Retinal pigment epithelial cell (primary cell): ENCODE data around the gene OLFML2A.
A peak's percentile ranks its signal among the peaks of the same experiment; 100 is the strongest.

Source experiments
- DNase-seq: peaks from one replicate; pipeline ENCODE4 v3.0.0-alpha.2; 2010; ENCODE audit warnings: low read depth
- H3K4me3 ChIP-seq: 2 replicates; pipeline ENCODE4 v1.5.1; 2011; ENCODE audit warnings: mild to moderate bottlenecking, low read length, control low read depth, moderate library complexity
- TF ChIP-seq, protein P1 (sequence below): conservative IDR thresholded peaks from 2 replicates; pipeline ENCODE4 v1.5.1; 2011; ENCODE audit warnings: low read depth, low read length, control low read depth, inconsistent platforms

Gene OLFML2A

DNA sequence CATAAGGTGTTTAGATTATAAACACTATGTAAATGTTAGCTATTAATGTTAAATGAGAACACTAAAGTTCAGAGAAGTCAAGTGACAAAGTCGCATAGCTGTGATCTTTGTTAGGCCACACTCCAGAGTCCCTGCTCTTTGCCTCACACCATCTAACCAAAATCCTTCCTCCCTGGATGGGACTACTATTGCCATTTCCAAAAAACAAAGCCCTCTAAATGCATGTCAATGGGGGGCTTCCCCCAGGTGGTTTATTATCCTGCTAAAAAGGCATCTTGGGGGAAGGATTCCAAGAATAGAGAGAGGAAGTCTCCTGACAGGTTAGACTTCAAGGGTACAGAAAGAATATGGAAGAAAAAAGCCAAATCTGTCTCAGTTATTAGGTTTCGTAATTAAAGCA, 16.2 kb upstream of the OLFML2A start:
- no peak overlapping the region for H3K4me3 ChIP-seq
- DNase-seq: no peak
- TF ChIP-seq, protein P1, sequence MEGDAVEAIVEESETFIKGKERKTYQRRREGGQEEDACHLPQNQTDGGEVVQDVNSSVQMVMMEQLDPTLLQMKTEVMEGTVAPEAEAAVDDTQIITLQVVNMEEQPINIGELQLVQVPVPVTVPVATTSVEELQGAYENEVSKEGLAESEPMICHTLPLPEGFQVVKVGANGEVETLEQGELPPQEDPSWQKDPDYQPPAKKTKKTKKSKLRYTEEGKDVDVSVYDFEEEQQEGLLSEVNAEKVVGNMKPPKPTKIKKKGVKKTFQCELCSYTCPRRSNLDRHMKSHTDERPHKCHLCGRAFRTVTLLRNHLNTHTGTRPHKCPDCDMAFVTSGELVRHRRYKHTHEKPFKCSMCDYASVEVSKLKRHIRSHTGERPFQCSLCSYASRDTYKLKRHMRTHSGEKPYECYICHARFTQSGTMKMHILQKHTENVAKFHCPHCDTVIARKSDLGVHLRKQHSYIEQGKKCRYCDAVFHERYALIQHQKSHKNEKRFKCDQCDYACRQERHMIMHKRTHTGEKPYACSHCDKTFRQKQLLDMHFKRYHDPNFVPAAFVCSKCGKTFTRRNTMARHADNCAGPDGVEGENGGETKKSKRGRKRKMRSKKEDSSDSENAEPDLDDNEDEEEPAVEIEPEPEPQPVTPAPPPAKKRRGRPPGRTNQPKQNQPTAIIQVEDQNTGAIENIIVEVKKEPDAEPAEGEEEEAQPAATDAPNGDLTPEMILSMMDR: no peak

DNA sequence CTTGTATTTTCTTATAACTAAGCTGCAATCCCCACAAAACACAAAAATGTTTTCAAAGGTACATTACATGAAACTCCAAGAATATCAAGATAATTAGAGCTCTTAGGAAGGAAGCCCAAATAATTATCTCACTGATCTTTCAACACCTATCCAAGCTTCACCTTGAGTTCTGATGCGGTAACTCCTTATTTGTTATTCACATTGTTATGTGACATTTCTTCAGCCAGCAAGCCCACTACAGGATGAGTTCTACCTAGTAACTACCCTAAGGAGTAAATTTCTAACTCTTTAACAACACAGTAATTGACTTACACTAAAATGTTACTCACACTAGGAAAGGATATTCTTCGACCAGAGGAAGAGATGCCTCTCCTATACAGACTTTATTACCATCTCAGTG, 15.7 kb upstream of the OLFML2A start:
- TF ChIP-seq, protein P1: no peak
- H3K4me3 ChIP-seq: no peak overlapping the region
- no peak for DNase-seq

DNA sequence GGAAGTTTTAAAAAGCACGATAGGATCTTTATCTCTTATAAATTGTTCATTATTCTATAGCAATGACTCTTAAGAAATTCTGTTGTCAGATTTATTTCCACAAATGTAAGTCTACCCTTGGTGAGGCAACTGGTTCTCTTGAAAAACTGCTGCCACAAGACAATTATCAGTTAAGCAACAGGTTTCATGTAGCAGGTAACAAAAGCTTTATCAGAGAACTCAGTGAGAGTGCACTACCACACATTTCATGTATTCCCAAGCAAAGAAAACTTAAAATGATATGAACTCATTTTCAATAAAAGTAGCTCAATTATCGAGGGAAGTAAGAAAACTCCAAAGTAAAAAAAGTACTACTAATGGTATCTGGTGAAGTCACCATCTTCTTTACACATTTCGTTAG, 15.2 kb upstream of the OLFML2A start:
- no peak for DNase-seq
- TF ChIP-seq, protein P1: no peak
- H3K4me3 ChIP-seq: no peak overlapping the region

DNA sequence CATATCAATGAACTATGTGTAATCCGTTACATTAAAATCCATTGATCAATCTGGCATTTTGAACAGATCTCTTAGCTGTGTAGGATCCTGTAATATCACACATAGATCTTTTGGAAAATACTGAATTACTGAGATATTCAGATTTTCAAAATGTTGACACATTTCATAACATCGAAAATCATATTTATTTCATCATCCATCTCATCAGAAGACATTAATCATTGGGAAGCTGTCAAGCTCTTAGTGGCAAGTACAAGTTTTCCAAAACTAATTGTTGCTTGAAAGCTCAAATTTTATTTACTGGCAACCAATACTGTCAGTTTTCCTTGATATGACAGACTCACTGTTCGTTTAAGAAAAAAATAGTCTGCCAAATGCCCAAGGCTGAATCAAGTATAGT, 14.3 kb upstream of the OLFML2A start:
- no peak for DNase-seq
- H3K4me3 ChIP-seq: no peak overlapping the region
- TF ChIP-seq, protein P1: no peak

DNA sequence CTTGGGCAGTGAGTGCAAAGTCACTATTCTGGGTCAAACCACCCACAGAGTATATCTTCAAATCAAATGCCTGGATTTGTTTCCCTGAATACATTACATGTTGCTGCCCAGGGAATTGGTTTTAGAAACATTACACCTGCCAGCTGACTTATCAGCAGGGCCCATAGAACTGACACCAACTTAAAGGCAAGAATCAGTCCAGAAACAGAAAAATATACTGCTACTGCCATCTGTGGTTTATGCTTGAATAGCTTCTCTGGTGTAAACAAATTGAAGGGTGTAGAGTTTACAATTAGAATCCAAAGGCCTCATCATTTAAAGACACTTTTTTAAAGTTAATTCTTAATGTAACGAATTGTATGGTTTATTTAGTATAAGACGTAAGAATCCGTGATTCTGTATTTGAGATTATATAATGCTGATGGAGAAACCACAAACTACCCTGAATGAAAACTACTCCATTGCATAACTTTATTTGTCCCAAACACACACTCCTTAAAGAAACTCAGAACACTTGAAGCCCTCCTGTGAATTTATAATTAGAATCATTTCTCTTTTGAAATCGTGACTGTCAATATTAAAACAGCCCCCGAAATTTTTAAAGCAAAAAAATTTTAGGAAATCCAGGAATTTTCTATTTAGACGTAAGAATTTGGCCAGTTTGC, 12.0 kb upstream of the OLFML2A start:
- DNase-seq: no peak
- TF ChIP-seq, protein P1: peak; percentile 39
- no peak overlapping the region for H3K4me3 ChIP-seq

DNA sequence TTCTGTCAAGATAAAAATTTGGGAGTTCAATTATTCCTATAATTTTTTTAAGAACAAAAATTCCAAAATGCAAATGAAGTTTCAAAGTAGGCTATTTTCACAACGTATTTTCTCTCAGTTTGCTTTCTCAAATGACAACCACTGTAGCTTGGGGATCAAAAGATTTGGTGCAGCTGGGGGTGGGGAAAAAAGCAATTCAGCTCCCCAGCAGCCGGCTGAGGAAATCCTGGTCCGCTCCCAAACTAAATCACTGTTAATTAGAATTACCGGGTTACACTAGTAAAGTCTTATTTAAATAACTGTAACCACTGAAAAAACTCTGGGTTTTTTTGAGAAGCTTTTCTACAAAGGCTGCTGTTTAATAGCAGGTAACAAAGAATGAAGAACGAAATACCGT, 11.5 kb upstream of the OLFML2A start:
- TF ChIP-seq, protein P1: no peak
- no peak overlapping the region for H3K4me3 ChIP-seq
- no peak for DNase-seq

DNA sequence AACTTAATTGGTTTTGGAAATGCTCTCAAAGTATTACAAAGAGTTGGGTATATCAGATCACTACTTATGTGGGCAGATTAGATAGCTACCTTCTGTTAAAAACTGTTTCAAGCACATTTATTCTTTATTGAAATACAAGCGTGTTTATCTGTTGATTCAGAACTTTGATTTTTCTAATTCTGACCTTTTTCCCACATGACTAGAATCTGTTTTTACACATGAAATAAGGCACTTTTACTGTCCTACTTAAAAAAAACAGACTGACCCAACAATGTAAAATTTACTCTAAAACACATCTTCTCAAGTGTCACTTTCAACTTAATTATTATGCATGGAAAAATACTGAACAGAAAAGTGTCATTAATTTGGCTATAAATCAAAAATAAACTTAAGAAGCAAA, 10.6 kb upstream of the OLFML2A start:
- no peak overlapping the region for H3K4me3 ChIP-seq
- DNase-seq: no peak
- TF ChIP-seq, protein P1: no peak
